T follicular helper cell (primary cell): Measurements from ENCODE around the gene OSBPL2.

Experiments
- DNase-seq: peaks from one replicate; pipeline ENCODE4 v3.0.0-alpha.2; 2020; ENCODE audit warnings: low read depth

OSBPL2 gene

GRCh38 chr20:62344782-62345181, 106.5 kb downstream of the OSBPL2 start:
- DNase-seq = no peak
